K562 (cell line): Measurements from ENCODE around the gene SLC16A4. TPM values are rescaled to one million over a fixed set of nuclear protein-coding genes. Genes with fewer than 3 reads are reported as not detected.

Experiments used
- ARID1B ChIP-seq: fragments of 450-650 bp; IDR thresholded peaks from 2 replicates; pipeline ENCODE4 v1.6.1; 2016; ENCODE audit warnings: antibody characterized with exemption, mild to moderate bottlenecking, inconsistent platforms
- ATF7 ChIP-seq: fragments of 450-650 bp; IDR thresholded peaks from 2 replicates; pipeline ENCODE4 v1.7.1; 2014; ENCODE audit warnings: mild to moderate bottlenecking, moderate library complexity
- ETV1 ChIP-seq: fragments of 450-650 bp; conservative IDR thresholded peaks from 2 replicates; pipeline ENCODE4 v1.6.1; 2016; ENCODE audit warnings: missing genetic modification characterization, control low read depth, low read depth, missing compliant biosample characterization
- GABPB1 ChIP-seq: sonication (generic); formaldehyde crosslinking; IDR thresholded peaks from 2 replicates; pipeline ENCODE4 v1.8.0; 2022; ENCODE audit warnings: mild to moderate bottlenecking, missing genetic modification reagents
- HEY1 ChIP-seq: fragments of 250-450 bp; sonication (Bioruptor Pico); IDR thresholded peaks from 2 replicates; pipeline ENCODE4 v1.5.0; 2020; ENCODE audit warnings: mild to moderate bottlenecking, moderate library complexity, borderline replicate concordance
- KAT7 ChIP-seq: sonication (generic); formaldehyde crosslinking; IDR thresholded peaks from 2 replicates; pipeline ENCODE4 v1.8.0; 2022; ENCODE audit warnings: missing genetic modification reagents, mild to moderate bottlenecking, borderline replicate concordance
- KLF1 ChIP-seq: fragments of 450-650 bp; IDR thresholded peaks from 2 replicates; pipeline ENCODE4 v1.6.1; 2016; ENCODE audit warnings: missing genetic modification characterization, missing compliant biosample characterization
- KLF16 ChIP-seq: IDR thresholded peaks from 2 replicates; pipeline ENCODE4 v1.6.1; 2016; ENCODE audit warnings: antibody characterized with exemption
- MBD2 ChIP-seq: sonication (generic); IDR thresholded peaks from 2 replicates; pipeline ENCODE4 v1.6.1; 2016; ENCODE audit warnings: low read depth, borderline replicate concordance
- MTA2 ChIP-seq: fragments of 450-650 bp; IDR thresholded peaks from 2 replicates; pipeline ENCODE4 v1.6.1; 2016; ENCODE audit warnings: low read depth
- NBN ChIP-seq: fragments of 450-650 bp; IDR thresholded peaks from 2 replicates; pipeline ENCODE4 v1.6.1; 2016; ENCODE audit warnings: low read depth, mild to moderate bottlenecking
- NFE2L1 ChIP-seq: fragments of 450-650 bp; IDR thresholded peaks from 2 replicates; pipeline ENCODE4 v1.6.1; 2016; ENCODE audit warnings: missing genetic modification characterization, low read depth, mild to moderate bottlenecking, missing compliant biosample characterization, moderate library complexity, borderline replicate concordance
- PHF20 ChIP-seq: fragments of 450-650 bp; IDR thresholded peaks from 2 replicates; pipeline ENCODE4 v1.6.1; 2018; ENCODE audit not compliant: partially characterized antibody
- PTRF ChIP-seq: fragments of 450-650 bp; IDR thresholded peaks from 2 replicates; pipeline ENCODE4 v1.6.1; 2016; ENCODE audit warnings: mild to moderate bottlenecking, missing genetic modification characterization, missing compliant biosample characterization
- SMARCA4 ChIP-seq: fragments of 450-650 bp; IDR thresholded peaks from 2 replicates; pipeline ENCODE4 v1.6.1; 2016
- TGIF2 ChIP-seq: sonication (generic); formaldehyde crosslinking; IDR thresholded peaks from 2 replicates; pipeline ENCODE4 v1.8.1; 2022; ENCODE audit warnings: mild to moderate bottlenecking, missing genetic modification reagents, moderate library complexity
- ZNF174 ChIP-seq: fragments of 250-450 bp; sonication (Bioruptor Pico); IDR thresholded peaks from 2 replicates; pipeline ENCODE4 v1.4.0; 2020; ENCODE audit warnings: mild to moderate bottlenecking
- ZNF175 ChIP-seq: fragments of 200-800 bp; sonication (Bioruptor generic); IDR thresholded peaks from 2 replicates; pipeline ENCODE4 v1.6.1; 2016; ENCODE audit warnings: low read depth, mild to moderate bottlenecking, missing genetic modification characterization, missing compliant biosample characterization
- ZNF224 ChIP-seq: sonication (generic); formaldehyde crosslinking; IDR thresholded peaks from 2 replicates; pipeline ENCODE4 v1.8.0; 2022; ENCODE audit warnings: mild to moderate bottlenecking, missing genetic modification reagents
- ZNF408 ChIP-seq: fragments of 250-450 bp; sonication (Bioruptor Pico); IDR thresholded peaks from 2 replicates; pipeline ENCODE4 v1.4.0; 2020; ENCODE audit warnings: low read depth, mild to moderate bottlenecking, moderate library complexity
- ZNF551 ChIP-seq: fragments of 250-450 bp; sonication (Bioruptor Pico); IDR thresholded peaks from 2 replicates; pipeline ENCODE4 v1.5.0; 2021; ENCODE audit warnings: mild to moderate bottlenecking, moderate library complexity
- ZNF75A ChIP-seq: fragments of 450-650 bp; formaldehyde crosslinking; IDR thresholded peaks from 2 replicates; pipeline ENCODE4 v1.4.0; 2020; ENCODE audit warnings: mild to moderate bottlenecking
- polyA plus RNA-seq, 8 experiments: library from polyadenylated mRNA; depleted of rRNA in 4 of 8; stranded (reverse) in 5 of 8; unstranded in 3 of 8; fragments of >200 nt; fragmentation: Nextera tagmentation in 2 of 8; fragmentation: Illumina TruSeq in 1 of 8; extraction: Ambion mirVana in 2 of 8; extraction: Trizol in 1 of 8; gene quantifications; 2 replicates each; pipeline versions ENCODE4 v1.2.1 to v1.2.3, GENCODE V29; 2011 to 2014; ENCODE audit warnings: inconsistent platforms in 1 of 8, missing spikeins in 1 of 8
- total RNA-seq, 7 experiments: library from RNA; depleted of rRNA in 6 of 7; stranded (reverse); fragments of >200 nt in 6 of 7; fragmentation: Illumina TruSeq in 2 of 7; extraction: Trizol in 2 of 7; gene quantifications; 2 replicates each; pipeline versions ENCODE4 v1.2.1 to v1.2.3, GENCODE V29; 2011 to 2021; ENCODE audit warnings: low replicate concordance in 1 of 7
- TF ChIP-seq, protein P1 (sequence below), 2 experiments: fragments of 450-650 bp in 1 of 2; IDR thresholded peaks; 2 replicates each; pipeline ENCODE4 v1.6.1; 2011 to 2017; ENCODE audit warnings: low read depth in 2 of 2, antibody characterized with exemption in 1 of 2, borderline replicate concordance in 1 of 2, low read length in 1 of 2, mild to moderate bottlenecking in 1 of 2, mixed read lengths in 1 of 2; ENCODE audit not compliant: control insufficient read depth in 1 of 2
- TF ChIP-seq, protein P2 (sequence below): fragments of 450-650 bp; IDR thresholded peaks from 2 replicates; pipeline ENCODE4 v1.6.1; 2016
- TF ChIP-seq, protein P3 (sequence below): fragments of 450-650 bp; formaldehyde crosslinking; IDR thresholded peaks from 2 replicates; pipeline ENCODE4 v1.4.0; 2020; ENCODE audit warnings: mild to moderate bottlenecking, moderate library complexity
- TF ChIP-seq, protein P4 (sequence below): sonication (generic); formaldehyde crosslinking; IDR thresholded peaks from 2 replicates; pipeline ENCODE4 v1.8.0; 2022; ENCODE audit warnings: missing genetic modification reagents, mild to moderate bottlenecking, borderline replicate concordance

Gene SLC16A4
- total and polyA plus RNA-seq, 9 of the 15 experiments (the other 6 are each of a cell fraction or from before 2014, with no cell fraction given): 0.04 to 0.31 (median 0.18) TPM; not detected in 1

DNA sequence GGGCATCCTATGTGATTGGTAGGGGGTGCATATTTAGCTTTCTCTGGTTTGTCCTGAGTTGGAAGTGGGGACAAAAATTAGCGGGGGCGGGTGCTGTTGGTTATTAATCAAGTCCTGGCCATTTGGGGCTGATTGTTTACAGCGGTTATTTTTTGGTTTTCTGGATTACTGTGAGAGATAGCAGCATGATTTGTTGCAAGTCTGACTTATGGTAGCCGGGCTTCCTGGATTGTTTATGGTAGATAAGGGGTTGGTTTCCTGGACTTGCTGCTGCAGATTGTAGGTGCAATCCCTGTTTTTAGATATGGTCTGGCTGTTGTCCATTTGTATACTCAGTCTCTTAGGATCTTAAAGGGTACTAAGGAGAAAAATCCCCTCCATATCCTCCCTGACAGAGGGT lies 48.1 kb upstream of the SLC16A4 start (continued):
- TF ChIP-seq GABPB1 (CRISPR knock-in tag) (no peak), SMARCA4 (peak; percentile 75), ZNF551 (CRISPR knock-in tag) (no peak), ARID1B (peak; percentile 91), MTA2 (peak; percentile 70), ETV1 (tag) (peak; percentile 90), KLF1 (tag) (no peak), NFE2L1 (tag) (no peak), KLF16 (peak; percentile 59; the same call in 1 of the 2 replicates), NBN (peak; percentile 63; the same call in 1 of the 2 replicates), PTRF (tag) (no peak), MBD2 (no peak), ZNF174 (CRISPR knock-in tag) (no peak), ZNF175 (CRISPR knock-in tag) (0 out of 2 replicates have a peak, but pooled peaks have one; percentile 69), ZNF408 (no peak), KAT7 (CRISPR knock-in tag) (no peak), TGIF2 (no peak), HEY1 (CRISPR knock-in tag) (no peak), ATF7 (0 out of 2 replicates have a peak, but pooled peaks have one; percentile 26), PHF20 (no peak), ZNF224 (CRISPR knock-in tag) (no peak), ZNF75A (CRISPR knock-in tag) (no peak)
- TF ChIP-seq, protein P1, sequence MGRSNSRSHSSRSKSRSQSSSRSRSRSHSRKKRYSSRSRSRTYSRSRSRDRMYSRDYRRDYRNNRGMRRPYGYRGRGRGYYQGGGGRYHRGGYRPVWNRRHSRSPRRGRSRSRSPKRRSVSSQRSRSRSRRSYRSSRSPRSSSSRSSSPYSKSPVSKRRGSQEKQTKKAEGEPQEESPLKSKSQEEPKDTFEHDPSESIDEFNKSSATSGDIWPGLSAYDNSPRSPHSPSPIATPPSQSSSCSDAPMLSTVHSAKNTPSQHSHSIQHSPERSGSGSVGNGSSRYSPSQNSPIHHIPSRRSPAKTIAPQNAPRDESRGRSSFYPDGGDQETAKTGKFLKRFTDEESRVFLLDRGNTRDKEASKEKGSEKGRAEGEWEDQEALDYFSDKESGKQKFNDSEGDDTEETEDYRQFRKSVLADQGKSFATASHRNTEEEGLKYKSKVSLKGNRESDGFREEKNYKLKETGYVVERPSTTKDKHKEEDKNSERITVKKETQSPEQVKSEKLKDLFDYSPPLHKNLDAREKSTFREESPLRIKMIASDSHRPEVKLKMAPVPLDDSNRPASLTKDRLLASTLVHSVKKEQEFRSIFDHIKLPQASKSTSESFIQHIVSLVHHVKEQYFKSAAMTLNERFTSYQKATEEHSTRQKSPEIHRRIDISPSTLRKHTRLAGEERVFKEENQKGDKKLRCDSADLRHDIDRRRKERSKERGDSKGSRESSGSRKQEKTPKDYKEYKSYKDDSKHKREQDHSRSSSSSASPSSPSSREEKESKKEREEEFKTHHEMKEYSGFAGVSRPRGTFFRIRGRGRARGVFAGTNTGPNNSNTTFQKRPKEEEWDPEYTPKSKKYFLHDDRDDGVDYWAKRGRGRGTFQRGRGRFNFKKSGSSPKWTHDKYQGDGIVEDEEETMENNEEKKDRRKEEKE (IDR thresholded peaks at IDR 0.05; ENCODE audit: borderline replicate concordance in 1 of 2, control insufficient read depth in 1 of 2, low read depth in 2 of 2, low read length in 1 of 2): no peak
- TF ChIP-seq, protein P2, sequence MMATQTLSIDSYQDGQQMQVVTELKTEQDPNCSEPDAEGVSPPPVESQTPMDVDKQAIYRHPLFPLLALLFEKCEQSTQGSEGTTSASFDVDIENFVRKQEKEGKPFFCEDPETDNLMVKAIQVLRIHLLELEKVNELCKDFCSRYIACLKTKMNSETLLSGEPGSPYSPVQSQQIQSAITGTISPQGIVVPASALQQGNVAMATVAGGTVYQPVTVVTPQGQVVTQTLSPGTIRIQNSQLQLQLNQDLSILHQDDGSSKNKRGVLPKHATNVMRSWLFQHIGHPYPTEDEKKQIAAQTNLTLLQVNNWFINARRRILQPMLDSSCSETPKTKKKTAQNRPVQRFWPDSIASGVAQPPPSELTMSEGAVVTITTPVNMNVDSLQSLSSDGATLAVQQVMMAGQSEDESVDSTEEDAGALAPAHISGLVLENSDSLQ: peak; percentile 82
- TF ChIP-seq, protein P3, sequence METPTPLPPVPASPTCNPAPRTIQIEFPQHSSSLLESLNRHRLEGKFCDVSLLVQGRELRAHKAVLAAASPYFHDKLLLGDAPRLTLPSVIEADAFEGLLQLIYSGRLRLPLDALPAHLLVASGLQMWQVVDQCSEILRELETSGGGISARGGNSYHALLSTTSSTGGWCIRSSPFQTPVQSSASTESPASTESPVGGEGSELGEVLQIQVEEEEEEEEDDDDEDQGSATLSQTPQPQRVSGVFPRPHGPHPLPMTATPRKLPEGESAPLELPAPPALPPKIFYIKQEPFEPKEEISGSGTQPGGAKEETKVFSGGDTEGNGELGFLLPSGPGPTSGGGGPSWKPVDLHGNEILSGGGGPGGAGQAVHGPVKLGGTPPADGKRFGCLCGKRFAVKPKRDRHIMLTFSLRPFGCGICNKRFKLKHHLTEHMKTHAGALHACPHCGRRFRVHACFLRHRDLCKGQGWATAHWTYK (CRISPR knock-in tag): no peak
- TF ChIP-seq, protein P4, sequence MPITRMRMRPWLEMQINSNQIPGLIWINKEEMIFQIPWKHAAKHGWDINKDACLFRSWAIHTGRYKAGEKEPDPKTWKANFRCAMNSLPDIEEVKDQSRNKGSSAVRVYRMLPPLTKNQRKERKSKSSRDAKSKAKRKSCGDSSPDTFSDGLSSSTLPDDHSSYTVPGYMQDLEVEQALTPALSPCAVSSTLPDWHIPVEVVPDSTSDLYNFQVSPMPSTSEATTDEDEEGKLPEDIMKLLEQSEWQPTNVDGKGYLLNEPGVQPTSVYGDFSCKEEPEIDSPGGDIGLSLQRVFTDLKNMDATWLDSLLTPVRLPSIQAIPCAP: no peak
